ENCODE data around the gene AUH.

- no peak for TF ChIP-seq CTCF (IDR thresholded peaks at IDR 0.05)
- no peak for TF ChIP-seq POLR2A (IDR thresholded peaks at IDR 0.05)
Measured at GRCh38 chr9:91253488-91253887, 108.2 kb downstream of the AUH start.
